Medulla oblongata (tissue), 1 donor: ENCODE data around the gene TMEM134.
A peak's percentile ranks its signal among the peaks of the same experiment; 100 is the strongest.
"Not testable (repeated sequence)": the region's sequence is repeated elsewhere in the genome, so short reads cannot be mapped to it uniquely, and the experiment has no call there.

Experiments
- DNase-seq: peaks from one replicate; pipeline ENCODE4 v3.0.0-alpha.2; 2015; ENCODE audit errors: extremely low spot score

TMEM134 gene

GRCh38 chr11:67485873-67486361 is 16.9 kb upstream of the TMEM134 start:
- DNase-seq = not testable (repeated sequence)

GRCh38 chr11:67484847-67485311 is 15.8 kb upstream of the TMEM134 start:
- DNase-seq = peak; percentile 57

GRCh38 chr11:67483831-67484665 is 15.0 kb upstream of the TMEM134 start:
- no peak for DNase-seq

- peak; percentile 99 for DNase-seq
Measured at GRCh38 chr11:67482827-67483798, 14.1 kb upstream of the TMEM134 start, which contains the start of gene AIP. TSS of gene AIP (plus strand) at chr11:67483026. CDS start at chr11:67483159, 133 bp downstream.

GRCh38 chr11:67482275-67482826 is 13.3 kb upstream of the TMEM134 start:
- no peak for DNase-seq

- not testable (repeated sequence) for DNase-seq
Measured at GRCh38 chr11:67477344-67478050, 8.4 kb upstream of the TMEM134 start.

GRCh38 chr11:67476692-67477091 is 7.6 kb upstream of the TMEM134 start:
- DNase-seq = not testable (repeated sequence)

GRCh38 chr11:67472882-67473281 is 3.8 kb upstream of the TMEM134 start:
- DNase-seq = no peak

GRCh38 chr11:67470337-67471002 is 1.4 kb upstream of the TMEM134 start:
- no peak for DNase-seq

- no peak for DNase-seq
Measured at GRCh38 chr11:67469508-67469811, 409 bp upstream of the TMEM134 start.

- DNase-seq = no peak
Measured at GRCh38 chr11:67468456-67468758, 644 bp downstream of the TMEM134 start.

GRCh38 chr11:67468056-67468455 is 995 bp downstream of the TMEM134 start:
- DNase-seq = no peak

GRCh38 chr11:67466962-67467771 is 1.9 kb downstream of the TMEM134 start:
- DNase-seq = no peak

- DNase-seq = peak; percentile 37
Measured at GRCh38 chr11:67466367-67466766, 2.7 kb downstream of the TMEM134 start.

GRCh38 chr11:67465530-67465929 is 3.5 kb downstream of the TMEM134 start:
- not testable (repeated sequence) for DNase-seq

GRCh38 chr11:67465189-67465510 is 3.9 kb downstream of the TMEM134 start:
- no peak for DNase-seq

- DNase-seq = peak; percentile 72
Measured at GRCh38 chr11:67464411-67465188, 4.5 kb downstream of the TMEM134 start.

- peak; percentile 52 for DNase-seq
Measured at GRCh38 chr11:67463680-67464410, 5.2 kb downstream of the TMEM134 start.

- DNase-seq = no peak
Measured at GRCh38 chr11:67463186-67463585, 5.9 kb downstream of the TMEM134 start.
